Suppressor macrophage (primary cell): ENCODE data around the gene MT1M.
A peak's percentile ranks its signal among the peaks of the same experiment; 100 is the strongest.
"Not testable (repeated sequence)": the region's sequence is repeated elsewhere in the genome, so short reads cannot be mapped to it uniquely, and the experiment has no call there.

Experiments used
- DNase-seq, 4 experiments: peaks; one replicate each; pipeline ENCODE4 v3.0.0-alpha.2; 2020 to 2022

Gene MT1M

DNA sequence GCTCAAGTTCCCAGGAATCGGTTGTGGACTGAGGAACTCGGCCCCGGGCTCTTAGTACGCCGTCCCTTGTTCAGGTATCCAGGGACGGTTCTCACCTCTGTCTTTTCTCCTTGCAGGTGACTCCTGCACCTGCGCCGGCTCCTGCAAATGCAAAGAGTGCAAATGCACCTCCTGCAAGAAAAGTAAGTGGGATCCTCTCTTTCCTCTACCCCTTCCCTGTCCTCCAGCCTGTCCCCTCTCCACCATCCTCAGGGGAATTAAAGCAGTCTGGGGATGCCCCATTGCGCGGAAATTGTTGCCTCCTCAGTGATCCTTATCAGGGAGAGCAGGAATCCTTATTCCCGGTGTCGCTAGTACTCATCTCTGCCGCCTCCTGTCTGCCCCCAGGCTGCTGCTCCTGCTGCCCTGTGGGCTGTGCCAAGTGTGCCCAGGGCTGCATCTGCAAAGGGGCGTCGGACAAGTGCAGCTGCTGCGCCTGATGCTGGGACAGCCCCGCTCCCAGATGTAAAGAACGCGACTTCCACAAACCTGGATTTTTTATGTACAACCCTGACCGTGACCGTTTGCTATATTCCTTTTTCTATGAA is 23.5 kb upstream of the MT1M start:
- peak in 1 of 4 experiments; percentile 16 for DNase-seq

GRCh38 chr16:56609463-56609921 is 23.0 kb upstream of the MT1M start:
- peak; percentile 93 to 99 (median 96) for DNase-seq

DNA sequence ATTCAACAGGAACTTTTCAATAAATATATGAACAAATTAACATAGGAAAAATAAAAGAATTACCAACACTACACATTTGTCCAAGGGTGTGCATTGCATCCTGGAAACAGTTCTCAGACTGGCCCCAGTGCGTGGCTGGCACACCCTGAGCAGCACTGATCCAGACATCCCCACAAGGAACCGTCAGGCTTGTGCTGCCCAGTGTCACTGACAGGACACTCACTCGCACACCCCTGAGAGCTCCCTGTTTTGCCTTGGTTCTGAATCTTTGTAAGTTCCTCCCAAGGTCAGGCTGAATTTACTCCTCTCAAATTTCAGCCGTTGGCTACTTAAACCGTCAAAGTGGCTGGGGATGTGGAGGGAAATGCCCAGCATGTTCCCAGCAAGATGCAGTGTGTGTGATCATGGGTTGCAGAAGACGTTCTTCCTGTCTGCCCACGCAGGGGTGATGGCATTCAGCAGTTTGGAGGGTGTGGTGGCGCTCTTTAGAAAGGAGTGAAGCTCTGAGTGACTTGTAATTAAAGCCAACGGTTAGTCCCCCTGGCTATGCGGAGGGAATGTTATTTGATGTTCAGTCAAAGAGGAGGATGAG is 22.3 kb upstream of the MT1M start:
- DNase-seq, result peak; percentile 90 to 96 (median 94)

DNA sequence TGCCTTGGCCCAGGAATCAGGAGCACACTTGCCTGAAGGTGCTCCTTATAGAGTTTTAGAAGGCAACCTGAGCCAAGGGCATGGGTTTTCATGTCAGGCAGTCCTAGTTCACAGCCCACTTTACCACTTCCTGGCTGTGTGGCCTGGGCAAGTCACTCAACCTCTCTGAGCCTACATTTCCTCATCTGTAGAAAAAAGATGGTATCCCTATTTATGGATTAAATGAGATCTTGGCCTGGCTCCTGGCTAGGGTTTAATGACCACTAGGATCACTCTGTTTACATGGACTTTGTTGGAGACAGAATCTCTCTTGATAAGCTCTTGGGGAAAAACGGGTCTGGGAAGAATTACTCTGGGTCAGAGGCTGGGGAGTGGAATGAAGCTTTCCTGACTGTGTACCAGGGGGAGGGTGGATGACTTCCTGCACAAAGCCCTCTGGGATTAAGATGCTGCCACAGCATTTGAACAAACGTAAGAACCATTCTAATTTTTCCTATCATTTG is 21.8 kb upstream of the MT1M start:
- no peak for DNase-seq

- peak in 2 of 4 experiments; percentile 37 to 59 for DNase-seq
Observed at GRCh38 chr16:56611281-56611833, 21.1 kb upstream of the MT1M start.

GRCh38 chr16:56613706-56614105 is 18.8 kb upstream of the MT1M start:
- no peak for DNase-seq

DNA sequence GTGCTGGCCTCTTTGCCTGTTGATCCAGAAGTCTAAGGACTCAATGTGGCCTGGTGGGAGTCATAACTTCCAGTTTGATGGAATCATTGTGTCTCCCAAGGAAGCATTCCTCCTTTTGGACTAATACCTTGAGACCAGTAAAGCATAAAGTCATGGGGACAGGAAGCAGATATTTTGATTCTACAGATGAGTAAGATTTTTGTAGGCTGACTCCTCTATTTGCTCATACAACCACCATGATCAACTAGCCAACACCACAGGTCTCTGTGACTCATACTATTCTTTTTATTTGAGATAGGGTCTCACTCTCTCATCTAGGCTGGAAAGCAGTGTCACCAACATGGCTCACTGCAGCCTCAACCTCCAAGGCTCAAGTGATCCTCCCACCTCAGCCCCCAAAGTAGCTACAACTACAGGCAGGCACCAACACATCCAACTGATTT is 17.9 kb upstream of the MT1M start:
- no peak for DNase-seq

GRCh38 chr16:56615353-56615752 is 17.1 kb upstream of the MT1M start:
- DNase-seq, result no peak

DNA sequence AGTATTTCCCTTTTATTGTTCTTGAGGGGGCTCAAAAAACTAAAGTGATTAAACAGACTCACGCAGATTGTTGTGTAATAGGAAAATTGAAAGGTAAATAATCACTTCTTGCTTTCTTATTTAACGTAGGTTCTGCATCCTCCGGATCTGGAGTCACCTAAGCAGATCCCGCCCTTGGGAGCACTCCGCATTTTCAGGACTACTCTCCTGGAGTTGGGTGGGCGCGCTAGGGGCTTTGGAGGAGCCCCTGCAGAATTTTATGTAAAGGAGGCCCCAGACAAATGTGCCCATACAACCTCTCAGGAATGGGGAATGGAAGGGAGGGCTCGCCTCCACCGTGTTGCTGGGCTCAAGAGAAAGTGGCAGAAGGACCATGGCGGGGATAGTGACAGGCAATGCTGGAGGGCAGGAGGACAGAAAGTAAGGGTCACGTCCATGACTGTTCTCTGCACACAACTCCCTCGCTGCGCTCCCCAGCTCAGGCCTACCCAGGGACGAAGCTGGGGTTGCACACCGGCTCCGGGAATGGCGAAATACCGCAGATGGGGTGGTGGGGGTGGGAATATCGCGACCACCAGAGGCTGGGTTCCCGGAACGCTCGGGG is 15.7 kb upstream of the MT1M start:
- no peak for DNase-seq

DNA sequence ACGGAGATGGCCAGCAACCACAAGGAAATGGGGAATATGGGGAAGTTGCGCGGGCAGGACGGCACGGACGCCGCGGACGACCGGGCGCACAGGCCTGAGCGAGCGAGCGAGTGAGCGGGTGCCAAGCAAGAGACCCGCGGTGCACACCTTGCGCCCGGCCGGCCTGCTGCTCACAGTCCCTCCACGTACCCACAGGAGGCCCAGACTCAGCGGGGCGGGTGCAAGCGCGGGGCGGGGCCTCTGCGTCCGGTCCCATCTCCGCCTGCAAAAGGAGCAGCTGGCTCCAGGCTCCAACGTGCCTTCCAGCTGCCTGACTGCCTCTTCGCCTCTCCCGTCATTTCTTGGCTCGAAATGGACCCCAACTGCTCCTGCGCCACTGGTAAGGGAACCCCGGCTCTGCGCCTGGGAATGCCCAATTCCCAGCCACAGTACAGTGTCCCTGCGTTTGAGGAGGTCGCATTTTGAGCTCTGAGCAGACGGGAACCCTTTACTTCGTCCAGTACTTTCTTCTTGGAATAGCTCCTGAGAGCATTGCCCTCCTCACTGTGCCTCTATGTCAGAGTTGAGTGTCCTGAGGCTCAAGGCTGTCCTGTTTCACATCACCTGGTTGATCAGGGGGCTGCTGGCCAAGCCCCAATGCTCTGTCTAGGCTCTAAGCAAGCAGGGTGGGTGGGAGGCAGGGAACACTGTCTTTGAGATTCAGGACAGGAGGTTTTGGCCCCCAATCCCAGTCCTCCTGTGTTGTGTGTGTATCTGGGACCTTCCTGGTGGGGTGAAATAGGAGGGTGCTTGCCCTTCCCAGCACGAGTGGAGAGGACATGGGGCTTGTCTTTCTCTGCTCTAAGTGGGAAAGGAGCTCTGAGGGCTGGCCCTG is 15.0 kb upstream of the MT1M start:
- DNase-seq, result peak in 3 of 4 experiments; percentile 34 to 55 (median 53)

- DNase-seq, result no peak
Observed at GRCh38 chr16:56618138-56618537, 14.3 kb upstream of the MT1M start.

DNA sequence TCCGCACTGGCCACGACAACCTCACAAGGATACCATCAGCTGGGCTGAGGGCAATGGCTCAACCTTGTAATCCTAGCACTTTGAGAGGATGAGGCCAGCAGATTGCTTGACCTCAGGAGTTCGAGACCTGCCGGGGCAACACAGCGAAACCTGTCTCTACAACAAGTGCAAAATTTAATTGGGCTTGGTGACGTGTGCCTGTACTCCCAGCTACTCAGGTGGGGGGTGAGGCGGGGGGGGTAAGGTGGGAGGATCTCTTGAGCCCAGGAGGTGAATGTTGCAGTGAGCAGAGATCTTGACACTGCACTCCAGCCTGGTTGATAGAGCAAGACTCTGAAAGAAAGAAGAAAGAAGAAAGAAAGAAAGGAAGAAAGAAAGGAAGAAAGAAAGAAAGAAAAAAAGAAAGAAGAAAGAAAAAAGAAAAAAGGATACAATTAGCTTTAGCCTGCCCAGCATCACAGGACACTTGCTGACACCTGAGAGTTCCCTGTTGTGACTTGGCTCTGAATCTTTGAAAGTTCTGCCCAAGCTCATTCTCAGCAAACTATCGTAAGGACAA is 12.0 kb upstream of the MT1M start:
- no peak for DNase-seq

- not testable (repeated sequence) for DNase-seq
Observed at GRCh38 chr16:56621665-56622445, 10.6 kb upstream of the MT1M start.

DNA sequence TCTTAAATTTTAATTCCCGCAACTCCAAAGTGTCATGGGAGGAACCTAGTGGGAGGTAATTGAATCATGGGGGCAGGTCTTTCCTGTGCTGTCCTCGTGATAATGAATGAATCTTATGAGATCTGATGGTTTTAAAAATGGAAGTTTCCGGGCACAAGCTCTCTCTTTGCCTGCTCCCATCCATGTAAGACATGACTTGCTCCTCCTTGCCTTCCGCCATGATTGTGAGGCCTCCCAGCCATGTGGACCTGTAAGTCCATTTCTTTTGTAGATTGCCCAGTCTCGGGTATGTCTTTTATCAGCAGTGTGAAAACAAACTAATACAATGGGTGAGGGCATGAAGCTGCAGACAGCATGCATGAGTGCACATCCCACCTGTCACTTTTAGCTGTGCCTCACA is 9.3 kb upstream of the MT1M start:
- not testable (repeated sequence) for DNase-seq

DNA sequence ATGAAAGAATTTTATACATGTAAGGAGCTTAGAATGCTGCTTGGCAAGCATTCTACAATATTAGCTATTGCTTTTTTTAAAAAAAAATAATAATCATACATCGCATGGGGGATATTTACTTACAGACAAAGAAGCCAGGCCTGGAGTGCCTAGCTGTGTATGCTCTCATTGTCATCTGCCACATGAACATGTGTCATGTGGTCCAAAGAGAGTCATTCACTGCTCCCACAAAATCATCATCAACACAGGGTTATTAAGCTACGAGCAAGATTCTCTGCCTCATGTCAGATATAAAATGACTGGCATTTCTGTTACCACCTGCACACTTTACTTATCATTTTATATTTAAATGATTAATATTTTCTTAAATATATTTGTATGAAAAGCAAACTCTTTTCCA is 8.8 kb upstream of the MT1M start:
- peak in 2 of 4 experiments; percentile 30 to 47 for DNase-seq

DNA sequence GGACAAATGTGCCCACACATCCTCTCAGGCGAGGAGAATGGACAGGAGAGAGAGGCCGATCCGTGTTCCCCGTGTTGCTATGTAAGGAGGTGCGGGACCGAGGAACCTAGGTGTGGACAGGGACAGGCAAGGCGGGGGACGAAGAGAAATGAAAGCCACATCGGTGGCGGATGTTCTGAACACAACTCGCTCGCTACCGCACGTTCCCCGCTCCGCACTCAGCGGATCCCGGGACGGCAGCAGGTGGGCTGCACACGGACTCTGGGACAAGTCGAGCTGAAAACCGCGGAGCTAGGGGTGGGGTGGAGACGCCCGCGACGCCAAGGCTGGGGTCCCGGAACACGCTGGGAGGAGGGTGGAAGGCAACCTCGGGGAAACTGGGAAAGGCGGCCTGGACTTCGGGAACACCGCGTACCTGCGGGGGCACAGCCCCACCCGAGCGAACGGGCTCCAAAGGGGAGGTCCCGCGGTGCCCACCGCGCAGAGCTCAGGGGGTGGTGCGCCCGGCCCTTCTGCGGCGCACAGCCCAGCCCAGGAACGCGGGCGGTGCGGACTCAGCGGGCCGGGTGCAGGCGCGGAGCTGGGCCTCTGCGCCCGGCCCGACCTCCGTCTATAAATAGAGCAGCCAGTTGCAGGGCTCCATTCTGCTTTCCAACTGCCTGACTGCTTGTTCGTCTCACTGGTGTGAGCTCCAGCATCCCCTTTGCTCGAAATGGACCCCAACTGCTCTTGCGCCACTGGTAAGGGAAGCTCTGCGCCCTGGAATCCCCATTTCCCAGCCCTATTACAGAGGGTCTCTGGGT is 7.1 kb upstream of the MT1M start, which contains the start of gene MT1E:
Gene MT1E, plus strand, starts transcription at position 642 of the 803 bp plus-strand sequence. Its CDS starts 71 bp downstream, at position 713.
- peak; percentile 78 to 86 (median 81) for DNase-seq

GRCh38 chr16:56625943-56626654 is 6.4 kb upstream of the MT1M start:
- DNase-seq, result peak; percentile 31 to 61 (median 39)

DNA sequence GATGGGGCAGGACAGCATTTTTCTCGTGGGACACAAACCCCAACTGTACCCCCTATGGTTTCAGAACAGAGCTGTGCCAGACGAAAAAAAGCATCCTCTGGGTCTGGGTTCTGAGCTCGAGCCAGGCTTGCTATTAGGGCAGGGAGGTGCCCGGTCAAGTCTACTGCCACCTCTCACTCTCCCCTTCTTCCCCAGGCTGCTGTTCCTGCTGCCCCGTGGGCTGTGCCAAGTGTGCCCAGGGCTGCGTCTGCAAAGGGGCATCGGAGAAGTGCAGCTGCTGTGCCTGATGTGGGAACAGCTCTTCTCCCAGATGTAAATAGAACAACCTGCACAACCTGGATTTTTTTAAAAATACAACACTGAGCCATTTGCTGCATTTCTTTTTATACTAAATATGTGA is 5.8 kb upstream of the MT1M start:
- DNase-seq, result no peak

- no peak for DNase-seq
Observed at GRCh38 chr16:56628486-56629350, 3.7 kb upstream of the MT1M start.
